KMS-11 (cell line): ENCODE results near the gene SNX5.
A peak's percentile ranks its signal among the peaks of the same experiment; 100 is the strongest.

ENCODE experiments used
- H2AFZ ChIP-seq: fragments of 200-600 bp; sonication (generic); 2 replicates; pipeline ENCODE4 v1.6.1; 2016; ENCODE audit warnings: antibody characterized with exemption, mixed run types, low read depth
- H3K27ac ChIP-seq: fragments of 200-600 bp; sonication (generic); 2 replicates; pipeline ENCODE4 v1.6.1; 2016; ENCODE audit warnings: mild to moderate bottlenecking, mixed run types
- H3K27me3 ChIP-seq: fragments of 200-600 bp; sonication (generic); 2 replicates; pipeline ENCODE4 v1.6.1; 2017; ENCODE audit warnings: mild to moderate bottlenecking, low read depth, mixed run types, moderate library complexity; ENCODE audit not compliant: insufficient read depth
- H3K36me3 ChIP-seq: fragments of 200-600 bp; sonication (generic); 2 replicates; pipeline ENCODE4 v1.6.1; 2017; ENCODE audit warnings: mild to moderate bottlenecking, mixed run types; ENCODE audit not compliant: insufficient read depth
- H3K4me1 ChIP-seq: fragments of 200-600 bp; sonication (generic); 2 replicates; pipeline ENCODE4 v1.6.1; 2016; ENCODE audit warnings: mild to moderate bottlenecking, low read depth, mixed run types; ENCODE audit not compliant: poor library complexity, severe bottlenecking
- H3K4me2 ChIP-seq: fragments of 200-600 bp; sonication (generic); 2 replicates; pipeline ENCODE4 v1.7.0; 2016; ENCODE audit warnings: mild to moderate bottlenecking, mixed run types
- H3K4me3 ChIP-seq: fragments of 200-600 bp; sonication (generic); IDR thresholded peaks from 2 replicates; pipeline ENCODE4 v1.6.1; 2017; ENCODE audit warnings: low read depth, low read length, mixed read lengths; ENCODE audit not compliant: insufficient read depth
- H3K79me2 ChIP-seq: fragments of 200-600 bp; sonication (generic); 2 replicates; pipeline ENCODE4 v1.6.1; 2016; ENCODE audit warnings: low read depth, mixed run types; ENCODE audit not compliant: insufficient read depth
- H3K9ac ChIP-seq: fragments of 200-600 bp; sonication (generic); 2 replicates; pipeline ENCODE4 v1.6.1; 2016; ENCODE audit warnings: mild to moderate bottlenecking, mixed run types
- H4K20me1 ChIP-seq: fragments of 200-600 bp; sonication (generic); 2 replicates; pipeline ENCODE4 v1.6.1; 2016; ENCODE audit warnings: mild to moderate bottlenecking, mixed run types; ENCODE audit not compliant: insufficient read depth
- TF ChIP-seq, protein P1 (sequence below): fragments of 200-600 bp; sonication (generic); conservative IDR thresholded peaks from 2 replicates; pipeline ENCODE4 v1.6.1; 2017; ENCODE audit warnings: low read depth, mild to moderate bottlenecking, antibody characterized with exemption, low read length, moderate library complexity, mixed read lengths

SNX5 gene

DNA sequence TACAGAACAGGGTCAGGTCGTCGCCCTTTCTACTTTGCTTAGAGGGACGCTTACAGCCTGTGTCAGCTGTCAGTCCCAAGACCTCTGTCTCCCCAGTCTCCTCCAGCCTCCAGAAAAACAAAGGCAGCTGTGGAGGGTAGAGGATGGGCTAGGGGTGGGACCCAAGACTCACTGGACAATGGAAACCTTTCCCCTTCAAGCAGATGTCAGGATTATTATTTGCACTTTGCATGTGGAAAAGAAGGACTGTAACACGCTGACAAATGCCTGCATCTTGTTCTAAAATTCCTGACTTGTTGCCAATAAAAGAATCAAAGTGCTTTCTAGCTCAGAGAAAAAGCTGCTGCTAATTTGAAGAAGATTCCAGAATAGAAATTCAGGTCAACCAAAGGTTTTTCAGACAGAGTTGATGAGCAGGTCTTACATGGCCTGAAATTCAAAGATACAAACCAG, 58.7 kb downstream of the SNX5 start:
- no peak overlapping the region for H3K4me2 ChIP-seq
- no peaks in the 10 kb centered on the region for H3K36me3 ChIP-seq
- peaks cover under 1% of the 10 kb centered on the region for H3K4me1 ChIP-seq
- H4K20me1 ChIP-seq = no peaks in the 10 kb centered on the region
- no peak overlapping the region for H2AFZ ChIP-seq
- no peak overlapping the region for H3K27ac ChIP-seq
- H3K27me3 ChIP-seq = no peaks in the 10 kb centered on the region
- no peaks in the 10 kb centered on the region for H3K79me2 ChIP-seq
- no peak overlapping the region for H3K9ac ChIP-seq
- H3K4me3 ChIP-seq = no peak overlapping the region
- TF ChIP-seq, protein P1, sequence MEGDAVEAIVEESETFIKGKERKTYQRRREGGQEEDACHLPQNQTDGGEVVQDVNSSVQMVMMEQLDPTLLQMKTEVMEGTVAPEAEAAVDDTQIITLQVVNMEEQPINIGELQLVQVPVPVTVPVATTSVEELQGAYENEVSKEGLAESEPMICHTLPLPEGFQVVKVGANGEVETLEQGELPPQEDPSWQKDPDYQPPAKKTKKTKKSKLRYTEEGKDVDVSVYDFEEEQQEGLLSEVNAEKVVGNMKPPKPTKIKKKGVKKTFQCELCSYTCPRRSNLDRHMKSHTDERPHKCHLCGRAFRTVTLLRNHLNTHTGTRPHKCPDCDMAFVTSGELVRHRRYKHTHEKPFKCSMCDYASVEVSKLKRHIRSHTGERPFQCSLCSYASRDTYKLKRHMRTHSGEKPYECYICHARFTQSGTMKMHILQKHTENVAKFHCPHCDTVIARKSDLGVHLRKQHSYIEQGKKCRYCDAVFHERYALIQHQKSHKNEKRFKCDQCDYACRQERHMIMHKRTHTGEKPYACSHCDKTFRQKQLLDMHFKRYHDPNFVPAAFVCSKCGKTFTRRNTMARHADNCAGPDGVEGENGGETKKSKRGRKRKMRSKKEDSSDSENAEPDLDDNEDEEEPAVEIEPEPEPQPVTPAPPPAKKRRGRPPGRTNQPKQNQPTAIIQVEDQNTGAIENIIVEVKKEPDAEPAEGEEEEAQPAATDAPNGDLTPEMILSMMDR = no peak

DNA sequence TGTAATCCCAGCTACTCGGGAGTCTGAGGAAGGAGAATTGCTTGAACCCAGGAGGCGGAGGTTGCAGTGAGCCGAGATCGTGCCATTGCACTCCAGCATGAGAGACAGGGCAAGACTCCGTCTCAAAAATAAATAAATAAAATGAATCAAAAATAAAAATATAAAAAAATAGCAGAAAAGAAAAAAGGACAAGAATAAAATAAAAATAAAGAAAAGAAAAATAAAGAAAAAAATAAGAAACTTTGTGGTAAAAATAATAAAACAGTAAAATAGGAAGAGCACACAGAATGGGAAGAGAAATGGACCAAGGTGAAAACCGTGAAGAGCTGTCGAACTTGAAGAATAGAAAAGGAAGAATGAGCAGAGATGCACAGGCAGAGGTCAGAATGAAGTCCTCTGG, 63.0 kb downstream of the SNX5 start:
- H3K36me3 ChIP-seq = no peaks in the 10 kb centered on the region
- H2AFZ ChIP-seq = no peak overlapping the region
- peaks cover 35% of the 10 kb centered on the region for H3K4me1 ChIP-seq
- H3K79me2 ChIP-seq = no peaks in the 10 kb centered on the region
- H4K20me1 ChIP-seq = no peaks in the 10 kb centered on the region
- H3K4me3 ChIP-seq = no peak overlapping the region
- H3K4me2 ChIP-seq = no peak overlapping the region
- TF ChIP-seq, protein P1 = no peak
- no peak overlapping the region for H3K27ac ChIP-seq
- no peaks in the 10 kb centered on the region for H3K27me3 ChIP-seq
- H3K9ac ChIP-seq = no peak overlapping the region

DNA sequence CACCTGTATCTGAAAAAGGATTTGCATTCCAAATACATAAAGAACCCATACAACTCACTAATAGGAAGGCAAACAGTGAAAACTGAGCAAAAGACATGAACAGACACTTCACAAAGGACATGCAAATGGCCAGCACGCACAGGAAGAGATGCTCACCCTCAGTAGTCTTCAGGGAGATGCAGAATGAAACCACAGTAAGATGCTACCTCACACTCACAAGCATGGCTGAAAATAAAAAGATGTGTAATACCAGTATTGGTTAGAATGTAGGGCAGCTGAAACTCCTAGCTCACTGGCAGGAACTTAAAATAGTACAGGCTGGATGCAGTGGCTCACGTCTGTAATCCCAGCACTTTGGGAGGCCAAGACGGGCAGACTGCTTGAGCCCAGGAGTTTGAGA, 64.6 kb downstream of the SNX5 start:
- Histone ChIP-seq H3K4me1 (peaks cover 35% of the 10 kb centered on the region), H3K4me2 (peak overlapping the region; percentile 36; the same call in 1 of the 2 replicates), H3K79me2 (no peaks in the 10 kb centered on the region), H3K27me3 (no peaks in the 10 kb centered on the region), H2AFZ (peak overlapping the region; percentile 34), H3K4me3 (no peak overlapping the region), H3K27ac (peak overlapping the region; percentile 57), H4K20me1 (no peaks in the 10 kb centered on the region), H3K9ac (no peak overlapping the region), H3K36me3 (no peaks in the 10 kb centered on the region)
- TF ChIP-seq, protein P1 = no peak

DNA sequence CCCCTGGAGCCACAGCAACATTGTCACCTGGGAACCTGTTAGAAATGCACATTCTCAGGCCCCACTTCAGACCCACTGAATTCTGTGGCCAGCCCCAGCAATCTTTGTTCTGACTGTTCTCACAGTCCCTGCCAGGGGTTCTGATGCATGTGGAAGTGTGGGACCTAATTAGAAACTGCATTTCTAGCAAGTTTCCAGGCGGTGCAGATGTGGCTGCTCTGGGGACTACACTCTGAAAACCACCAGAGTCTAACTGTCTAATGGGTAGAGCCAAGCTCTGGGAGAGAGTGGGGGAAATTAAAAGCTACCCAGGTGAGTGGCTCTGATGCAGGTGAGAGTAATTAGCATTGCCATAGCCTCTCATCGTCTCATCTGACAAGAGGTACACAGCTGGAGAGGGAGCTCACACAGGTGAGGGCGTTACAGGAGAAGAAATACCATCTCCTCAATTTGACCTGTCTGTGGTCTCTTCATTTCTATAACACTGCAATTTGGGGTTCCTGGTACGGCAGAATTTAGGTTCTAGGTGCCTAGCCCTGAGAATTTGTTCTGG, 66.0 kb downstream of the SNX5 start:
- Histone ChIP-seq H2AFZ (peak overlapping the region; percentile 18; the same call in 1 of the 2 replicates), H3K36me3 (no peaks in the 10 kb centered on the region), H3K4me2 (peak overlapping the region; percentile 45; the same call in 1 of the 2 replicates), H3K27ac (peak overlapping the region; percentile 13; the same call in 1 of the 2 replicates), H3K9ac (no peak overlapping the region), H3K27me3 (no peaks in the 10 kb centered on the region), H3K4me3 (no peak overlapping the region), H3K4me1 (peaks cover 35% of the 10 kb centered on the region), H3K79me2 (no peaks in the 10 kb centered on the region), H4K20me1 (no peaks in the 10 kb centered on the region)
- TF ChIP-seq, protein P1 = no peak
